K562 (cell line): Measurements from ENCODE around the gene CYP46A1. TPM values are rescaled to one million over a fixed set of nuclear protein-coding genes. Genes with fewer than 3 reads are reported as not detected.
A peak's percentile ranks its signal among the peaks of the same experiment; 100 is the strongest.

Source experiments
- ATAC-seq: fragments of 200-7000 bp; cut with Tn5 transposase; 3 replicates; pipeline ENCODE4 v1.9.1; 2020; ENCODE audit warnings: moderate library complexity
- BruUV-seq: library from RNA; stranded (reverse); fragments of 400-500 nt; replicated peaks from 2 replicates; lab custom pipeline; 2021; lab: Mats Ljungman, UMichigan
- CTCF ChIA-PET: fragments of 300-600 bp; formaldehyde crosslinking; extraction: SDS; loops from one replicate; lab custom pipeline; 2021; ENCODE audit warnings: low intra/inter-chr PET ratio; lab: Yijun Ruan, JAX
- POLR2A ChIA-PET: fragments of 300-600, 350-650 bp; sonication (Branson Sonifier 250); formaldehyde crosslinking; extraction: SDS; loops from one replicate; lab custom pipeline; 2021; ENCODE audit warnings: antibody characterized with exemption, inconsistent platforms; lab: Yijun Ruan, JAX
- DNase-seq, 4 experiments: peaks; one replicate each; pipeline versions ENCODE4 v3.0.0 to v3.0.0-alpha.2; 2011 to 2018; ENCODE audit warnings: low spot score in 3 of 4, mixed read lengths in 3 of 4; ENCODE audit errors: extremely low read depth in 1 of 4
- FAIRE-seq: peaks from 2 replicates; lab custom pipeline; 2011; peaks lifted over from hg19 to GRCh38; lab: Jason Lieb, UNC
- H2AFZ ChIP-seq: 2 replicates; pipeline ENCODE4 v1.6.0; 2011; ENCODE audit warnings: low read depth, low read length, control low read depth, inconsistent platforms
- H3K27ac ChIP-seq: fragments of 200-600 bp; 3 replicates; pipeline ENCODE4 v1.8.0; 2011; ENCODE audit warnings: low read depth, mild to moderate bottlenecking, control low read depth, inconsistent platforms, low read length, moderate library complexity, mixed read lengths; ENCODE audit errors: extremely low read depth
- H3K27me3 ChIP-seq, 2 experiments: fragments of 300-600 bp in 1 of 2; 2 replicates in 1 of 2; 3 replicates in 1 of 2; pipeline versions ENCODE4 v1.6.0 to v1.8.0; 2011; ENCODE audit warnings: inconsistent platforms in 2 of 2, low read length in 2 of 2, mild to moderate bottlenecking in 1 of 2, mixed read lengths in 1 of 2, moderate library complexity in 1 of 2; ENCODE audit not compliant: control insufficient read depth in 2 of 2, insufficient read depth in 2 of 2
- H3K36me3 ChIP-seq: fragments of 300-600 bp; 3 replicates; pipeline ENCODE4 v1.8.0; 2011; ENCODE audit warnings: mild to moderate bottlenecking, low read length, inconsistent platforms; ENCODE audit not compliant: control insufficient read depth, insufficient read depth
- H3K4me1 ChIP-seq, 2 experiments: fragments of 200-600 bp in 1 of 2; replicated peaks in 1 of 2; 2 replicates in 1 of 2; 3 replicates in 1 of 2; pipeline versions ENCODE4 v1.5.1 to v1.8.0; 2011; ENCODE audit warnings: inconsistent platforms in 2 of 2, low read length in 2 of 2, mild to moderate bottlenecking in 1 of 2, mixed read lengths in 1 of 2, moderate library complexity in 1 of 2; ENCODE audit not compliant: control insufficient read depth in 2 of 2, insufficient read depth in 2 of 2
- H3K4me2 ChIP-seq: 2 replicates; pipeline ENCODE4 v1.6.1; 2011; ENCODE audit warnings: low read length, control low read depth, inconsistent platforms, mixed read lengths; ENCODE audit not compliant: insufficient read depth
- H3K4me3 ChIP-seq: fragments of 200-600 bp; sonication (generic), shearing (Covaris generic); 2 replicates; pipeline ENCODE4 v1.5.1; 2016; ENCODE audit warnings: control low read depth, inconsistent platforms
- H3K79me2 ChIP-seq: fragments of 200-600 bp; 3 replicates; pipeline ENCODE4 v1.8.0; 2011; ENCODE audit warnings: low read length, inconsistent platforms; ENCODE audit not compliant: control insufficient read depth, insufficient read depth
- H3K9ac ChIP-seq, 2 experiments: 2 replicates each; pipeline versions ENCODE4 v1.6.0 to v1.6.1; 2011; ENCODE audit warnings: low read depth in 2 of 2, low read length in 2 of 2, control low read depth in 1 of 2, inconsistent platforms in 1 of 2, mild to moderate bottlenecking in 1 of 2, mixed read lengths in 1 of 2; ENCODE audit not compliant: insufficient read depth in 1 of 2
- H3K9me1 ChIP-seq: one replicate; pipeline ENCODE4 v1.6.0; 2011; ENCODE audit warnings: inconsistent platforms, mild to moderate bottlenecking, low read length, moderate library complexity; ENCODE audit not compliant: control insufficient read depth, insufficient read depth
- H3K9me3 ChIP-seq: replicated peaks from 2 replicates; pipeline ENCODE4 v1.5.1; 2011; ENCODE audit warnings: low read depth, low read length, inconsistent platforms; ENCODE audit not compliant: control insufficient read depth, insufficient read depth
- H4K20me1 ChIP-seq: replicated peaks from 2 replicates; pipeline ENCODE4 v1.6.1; 2011; ENCODE audit warnings: low read length, inconsistent platforms, mixed read lengths; ENCODE audit not compliant: control insufficient read depth, insufficient read depth
- ATF2 ChIP-seq: sonication (generic); formaldehyde crosslinking; IDR thresholded peaks from 2 replicates; pipeline ENCODE4 v1.8.1; 2022; ENCODE audit warnings: missing genetic modification reagents
- BRD9 ChIP-seq: fragments of 450-650 bp; IDR thresholded peaks from 2 replicates; pipeline ENCODE4 v1.6.1; 2018; ENCODE audit warnings: low read depth; ENCODE audit not compliant: partially characterized antibody
- HDAC6 ChIP-seq: IDR thresholded peaks from 2 replicates; pipeline ENCODE4 v1.6.1; 2012; ENCODE audit warnings: low read depth, mild to moderate bottlenecking, control low read depth, inconsistent platforms, low read length, moderate library complexity
- HSF4 ChIP-seq: fragments of 250-450 bp; sonication (Bioruptor Pico); IDR thresholded peaks from 2 replicates; pipeline ENCODE4 v2.1.2; 2022; ENCODE audit warnings: mild to moderate bottlenecking, moderate library complexity, borderline replicate concordance
- ID3 ChIP-seq, 2 experiments: fragments of 250-450 bp in 1 of 2; fragments of 450-650 bp in 1 of 2; sonication (Bioruptor Pico) in 1 of 2; IDR thresholded peaks; 2 replicates each; pipeline versions ENCODE4 v1.6.1 to v1.8.0; 2016 to 2021; ENCODE audit warnings: mild to moderate bottlenecking in 2 of 2, moderate library complexity in 2 of 2, missing compliant biosample characterization in 1 of 2, missing genetic modification characterization in 1 of 2
- SMARCB1 ChIP-seq: IDR thresholded peaks from 2 replicates; pipeline ENCODE4 v1.6.1; 2011; ENCODE audit warnings: improper control_type of control experiment, low read depth; ENCODE audit not compliant: insufficient read length
- WGBS: fragments of 100-300 bp; shearing (Covaris generic); methylation state at CpG from one replicate; pipeline ENCODE4 v1.1.6; 2016; ENCODE audit warnings: low coverage, mixed read lengths; ENCODE audit not compliant: insufficient coverage; ENCODE audit errors: missing lambda C conversion rate; 5-methylcytosine and 5-hydroxymethylcytosine counted together
- in situ Hi-C: fragments of 300-500 bp; cut with MboI; formaldehyde crosslinking; loops from 4 replicates; pipeline ENCODE4 v1.15.0; 2018; ENCODE audit warnings: inconsistent platforms, mixed read lengths
- intact Hi-C: fragments of 100-400 bp; cut with micrococcal nuclease; formaldehyde crosslinking; loops from 2 replicates; pipeline ENCODE4 v1.14.2; 2022
- polyA plus RNA-seq, 8 experiments: library from polyadenylated mRNA; depleted of rRNA in 4 of 8; stranded (reverse) in 5 of 8; unstranded in 3 of 8; fragments of >200 nt; fragmentation: Nextera tagmentation in 2 of 8; fragmentation: Illumina TruSeq in 1 of 8; extraction: Ambion mirVana in 2 of 8; extraction: Trizol in 1 of 8; gene quantifications; 2 replicates each; pipeline versions ENCODE4 v1.2.1 to v1.2.3, GENCODE V29; 2011 to 2014; ENCODE audit warnings: inconsistent platforms in 1 of 8, missing spikeins in 1 of 8
- total RNA-seq, 7 experiments: library from RNA; depleted of rRNA in 6 of 7; stranded (reverse); fragments of >200 nt in 6 of 7; fragmentation: Illumina TruSeq in 2 of 7; extraction: Trizol in 2 of 7; gene quantifications; 2 replicates each; pipeline versions ENCODE4 v1.2.1 to v1.2.3, GENCODE V29; 2011 to 2021; ENCODE audit warnings: low replicate concordance in 1 of 7

Gene CYP46A1
- total and polyA plus RNA-seq, 9 of the 15 experiments (the other 6 are each of a cell fraction or from before 2014, with no cell fraction given) = not detected

- TF ChIP-seq ATF2 (no peak), HDAC6 (no peak), SMARCB1 (no peak), HSF4 (no peak)
Measured at GRCh38 chr14:99763527-99764221, 79.6 kb downstream of the CYP46A1 start (continued).

GRCh38 chr14:99764222-99764706, 80.2 kb downstream of the CYP46A1 start:
- H3K9me3 ChIP-seq = no peaks in the 10 kb centered on the region
- H3K27ac ChIP-seq = no peak overlapping the region
- no peaks in the 10 kb centered on the region for H3K4me1 ChIP-seq
- no peak overlapping the region for H3K9ac ChIP-seq
- H3K27me3 ChIP-seq = peaks cover 3 to 42% of the 10 kb centered on the region in 2 experiments; a peak in 3 of 5 replicates
- no peaks in the 10 kb centered on the region for H4K20me1 ChIP-seq
- H3K4me3 ChIP-seq = no peak overlapping the region
- H2AFZ ChIP-seq = no peak overlapping the region
- intact Hi-C loops = no loop called here
- WGBS = 3% methylated on average over 5 of the region's 11 CpGs
- BruUV-seq = no TSS peak
- ChIA-PET POLR2A (interaction anchor here (0.6 to 1.0 kb wide), 3 partner anchors 12 to 130 kb away, joined by 3 read pairs; no protein-coding TSS in a partner anchor), CTCF (no interaction called here)
- no peaks in the 10 kb centered on the region for H3K9me1 ChIP-seq
- no peaks in the 10 kb centered on the region for H3K36me3 ChIP-seq
- no peak overlapping the region for H3K4me2 ChIP-seq
- H3K79me2 ChIP-seq = no peaks in the 10 kb centered on the region
- in situ Hi-C loops = no loop called here
- DNase-seq (no peak), ATAC-seq (no peak), FAIRE-seq (no peak)
- peak; percentile 82 for TF ChIP-seq BRD9
- no peak for TF ChIP-seq ID3 (CRISPR knock-in tag; IDR thresholded peaks at IDR 0.05)
- TF ChIP-seq ID3 (tag; IDR thresholded peaks at IDR 0.05) = no peak
